Colonic mucosa (tissue), 4 donors: ENCODE results near the gene MRPS12. TPM values are rescaled to one million over a fixed set of nuclear protein-coding genes. Genes with fewer than 3 reads are reported as not detected.

Experiments used
- DNase-seq: peaks from one replicate; pipeline ENCODE4 v3.0.0-alpha.2; 2020
- H3K27ac ChIP-seq: fragments of 200-600 bp; one replicate; pipeline ENCODE4 v1.8.0; 2021
- H3K27me3 ChIP-seq: fragments of 200-600 bp; one replicate; pipeline ENCODE4 v1.8.0; 2021
- H3K36me3 ChIP-seq: fragments of 200-600 bp; one replicate; pipeline ENCODE4 v1.8.0; 2021
- H3K4me1 ChIP-seq: fragments of 200-600 bp; one replicate; pipeline ENCODE4 v1.8.0; 2021; ENCODE audit warnings: mild to moderate bottlenecking
- H3K4me3 ChIP-seq: fragments of 200-600 bp; one replicate; pipeline ENCODE4 v1.8.0; 2021
- H3K9ac ChIP-seq, 2 donors: one replicate each; pipeline ENCODE4 v1.7.0; 2013; ENCODE audit warnings: control low read depth in 2 of 2, low read depth in 2 of 2, low read length in 2 of 2
- H3K9me3 ChIP-seq: fragments of 200-600 bp; one replicate; pipeline ENCODE4 v1.8.0; 2021
- intact Hi-C: fragments of 100-400 bp; cut with DNase I; formaldehyde crosslinking; loops from one replicate; pipeline ENCODE4 v1.14.1; 2022
- total RNA-seq, 2 donors: library from RNA; stranded (reverse); fragmentation: NEBNext Ultra II Directional in 1 of 2; extraction: Animal tissue kit (Norgen Biotek cat#: 25700) in 1 of 2; gene quantifications; one replicate each; pipeline ENCODE4 v1.2.1, GENCODE V29; 2021
- TF ChIP-seq, protein P1 (sequence below): fragments of 200-600 bp; IDR thresholded peaks from one replicate; pipeline ENCODE4 v1.8.0; 2022; ENCODE audit warnings: antibody characterized with exemption, mild to moderate bottlenecking
- donor health status: healthy.
- donor health status: DM: no; HTN: no; CAD: no.
- donor health status: DM: no; HTN: no; CAD: no.

The MRPS12 gene
- total RNA-seq, 2 donors from 2014 or later = 38.0 to 107 TPM

- Histone ChIP-seq H3K9me3 (no peaks in the 10 kb centered on the region), H3K9ac (peak within 1 kb of the TSS; percentile 54 to 60), H3K36me3 (no peaks in the 10 kb centered on the region), H3K4me1 (no peaks in the 10 kb centered on the region), H3K4me3 (peak within 1 kb of the TSS; percentile 36), H3K27me3 (peaks cover 19% of the 10 kb centered on the region), H3K27ac (peak within 1 kb of the TSS; percentile 77)
- DNase-seq = peak; percentile 29
- TF ChIP-seq, protein P1, sequence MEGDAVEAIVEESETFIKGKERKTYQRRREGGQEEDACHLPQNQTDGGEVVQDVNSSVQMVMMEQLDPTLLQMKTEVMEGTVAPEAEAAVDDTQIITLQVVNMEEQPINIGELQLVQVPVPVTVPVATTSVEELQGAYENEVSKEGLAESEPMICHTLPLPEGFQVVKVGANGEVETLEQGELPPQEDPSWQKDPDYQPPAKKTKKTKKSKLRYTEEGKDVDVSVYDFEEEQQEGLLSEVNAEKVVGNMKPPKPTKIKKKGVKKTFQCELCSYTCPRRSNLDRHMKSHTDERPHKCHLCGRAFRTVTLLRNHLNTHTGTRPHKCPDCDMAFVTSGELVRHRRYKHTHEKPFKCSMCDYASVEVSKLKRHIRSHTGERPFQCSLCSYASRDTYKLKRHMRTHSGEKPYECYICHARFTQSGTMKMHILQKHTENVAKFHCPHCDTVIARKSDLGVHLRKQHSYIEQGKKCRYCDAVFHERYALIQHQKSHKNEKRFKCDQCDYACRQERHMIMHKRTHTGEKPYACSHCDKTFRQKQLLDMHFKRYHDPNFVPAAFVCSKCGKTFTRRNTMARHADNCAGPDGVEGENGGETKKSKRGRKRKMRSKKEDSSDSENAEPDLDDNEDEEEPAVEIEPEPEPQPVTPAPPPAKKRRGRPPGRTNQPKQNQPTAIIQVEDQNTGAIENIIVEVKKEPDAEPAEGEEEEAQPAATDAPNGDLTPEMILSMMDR = no peak
- intact Hi-C loops = no loop called here
These were observed 44.6 kb downstream of the MRPS12 start, which contains the start of gene FBXO17 for GRCh38 chr19:38975214-38975860. TSS of gene FBXO17 (minus strand) at chr19:38975742. CDS start at chr19:38950319, 25,423 bp downstream.

- H3K27me3 ChIP-seq = peaks cover 19% of the 10 kb centered on the region
- H3K4me1 ChIP-seq = no peaks in the 10 kb centered on the region
- intact Hi-C loops = no loop called here
- no peaks in the 10 kb centered on the region for H3K9me3 ChIP-seq
- peak overlapping the region; percentile 36 for H3K4me3 ChIP-seq
- H3K9ac ChIP-seq = peak overlapping the region; percentile 54 to 60
- peak overlapping the region; percentile 77 for H3K27ac ChIP-seq
- TF ChIP-seq, protein P1 = no peak
- H3K36me3 ChIP-seq = no peaks in the 10 kb centered on the region
- peak; percentile 17 for DNase-seq
These were observed 45.1 kb downstream of the MRPS12 start for GRCh38 chr19:38975861-38976271.

DNA sequence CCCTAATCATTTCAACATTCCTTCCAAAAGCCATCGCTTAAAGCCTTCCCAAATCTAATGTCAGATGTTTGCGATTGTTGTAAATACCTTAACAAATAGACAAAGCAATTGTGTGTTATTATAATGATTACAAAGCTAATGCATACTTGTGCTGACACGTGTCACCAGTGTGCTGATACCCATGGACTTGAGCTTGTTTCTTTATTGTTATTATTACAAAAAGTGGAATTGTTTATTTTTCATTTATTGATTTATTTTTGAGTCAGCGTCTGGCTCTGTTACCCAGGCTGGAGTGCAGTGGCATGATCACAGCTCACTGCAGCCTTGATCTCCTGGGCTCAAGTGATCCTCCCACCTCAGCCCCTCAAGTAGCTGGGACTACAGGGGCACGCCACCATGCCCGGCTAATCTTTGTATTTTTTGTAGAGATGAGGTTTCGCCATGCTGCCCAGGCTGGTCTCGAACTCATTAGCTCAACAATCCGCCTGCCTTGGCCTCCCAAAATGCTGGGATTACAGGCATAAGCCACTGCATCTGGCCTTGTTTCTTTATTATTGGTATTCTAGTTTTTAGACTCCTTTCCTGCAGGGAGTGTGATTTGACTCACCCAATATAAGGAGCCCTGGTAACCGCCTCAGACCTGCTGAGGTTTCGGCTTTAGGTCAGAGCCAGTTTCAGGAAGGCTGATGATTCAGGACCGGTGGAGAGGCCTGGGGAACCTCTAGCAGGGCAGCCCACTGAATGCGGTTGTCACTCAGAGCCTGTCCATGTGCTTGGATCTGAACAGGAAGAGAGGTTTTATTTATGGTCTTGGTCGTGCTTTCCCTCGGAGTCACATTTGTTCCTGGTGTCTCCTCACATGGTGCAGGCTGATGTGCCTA, 46.9 kb downstream of the MRPS12 start:
- Histone ChIP-seq H3K27ac (no peak overlapping the region), H3K4me3 (no peak overlapping the region)

GRCh38 chr19:38978326-38978689, 47.6 kb downstream of the MRPS12 start:
- intact Hi-C loops = no loop called here
- Histone ChIP-seq H3K36me3 (no peaks in the 10 kb centered on the region), H3K27ac (no peak overlapping the region), H3K4me3 (no peak overlapping the region), H3K27me3 (peaks cover 19% of the 10 kb centered on the region), H3K4me1 (no peaks in the 10 kb centered on the region), H3K9me3 (no peaks in the 10 kb centered on the region), H3K9ac (no peak overlapping the region)
- TF ChIP-seq, protein P1 = no peak
- no peak for DNase-seq

More for the DNA sequence above, 46.9 kb downstream of the MRPS12 start:
- H3K4me1 ChIP-seq = no peaks in the 10 kb centered on the region
- no peaks in the 10 kb centered on the region for H3K36me3 ChIP-seq
- H3K9me3 ChIP-seq = no peaks in the 10 kb centered on the region
- TF ChIP-seq, protein P1 = no peak
- intact Hi-C loops = no loop called here
- H3K27me3 ChIP-seq = peaks cover 19% of the 10 kb centered on the region
- H3K9ac ChIP-seq = no peak overlapping the region
- DNase-seq = no peak

- H3K27ac ChIP-seq = no peak overlapping the region
- no peaks in the 10 kb centered on the region for H3K9me3 ChIP-seq
- TF ChIP-seq, protein P1 = no peak
- H3K4me1 ChIP-seq = no peaks in the 10 kb centered on the region
- intact Hi-C loops = no loop called here
- peaks cover 18% of the 10 kb centered on the region for H3K27me3 ChIP-seq
- DNase-seq = no peak
- H3K4me3 ChIP-seq = no peak overlapping the region
- H3K9ac ChIP-seq = no peak overlapping the region
- H3K36me3 ChIP-seq = no peaks in the 10 kb centered on the region
These were observed 49.1 kb downstream of the MRPS12 start for GRCh38 chr19:38979812-38980211.
